Loucy (cell line): Measurements from ENCODE around the gene TMEM190.

Source experiments
- EZH2phosphoT487 ChIP-seq: fragments of 200-600 bp; IDR thresholded peaks from 2 replicates; pipeline ENCODE4 v1.6.1; 2018; ENCODE audit warnings: antibody characterized with exemption, mild to moderate bottlenecking, moderate library complexity, borderline replicate concordance
- TF ChIP-seq, protein P1 (sequence below): fragments of 200-600 bp; sonication (generic); conservative IDR thresholded peaks from 2 replicates; pipeline ENCODE4 v1.5.1; 2014; ENCODE audit warnings: mild to moderate bottlenecking, antibody characterized with exemption, low read length

DNA sequence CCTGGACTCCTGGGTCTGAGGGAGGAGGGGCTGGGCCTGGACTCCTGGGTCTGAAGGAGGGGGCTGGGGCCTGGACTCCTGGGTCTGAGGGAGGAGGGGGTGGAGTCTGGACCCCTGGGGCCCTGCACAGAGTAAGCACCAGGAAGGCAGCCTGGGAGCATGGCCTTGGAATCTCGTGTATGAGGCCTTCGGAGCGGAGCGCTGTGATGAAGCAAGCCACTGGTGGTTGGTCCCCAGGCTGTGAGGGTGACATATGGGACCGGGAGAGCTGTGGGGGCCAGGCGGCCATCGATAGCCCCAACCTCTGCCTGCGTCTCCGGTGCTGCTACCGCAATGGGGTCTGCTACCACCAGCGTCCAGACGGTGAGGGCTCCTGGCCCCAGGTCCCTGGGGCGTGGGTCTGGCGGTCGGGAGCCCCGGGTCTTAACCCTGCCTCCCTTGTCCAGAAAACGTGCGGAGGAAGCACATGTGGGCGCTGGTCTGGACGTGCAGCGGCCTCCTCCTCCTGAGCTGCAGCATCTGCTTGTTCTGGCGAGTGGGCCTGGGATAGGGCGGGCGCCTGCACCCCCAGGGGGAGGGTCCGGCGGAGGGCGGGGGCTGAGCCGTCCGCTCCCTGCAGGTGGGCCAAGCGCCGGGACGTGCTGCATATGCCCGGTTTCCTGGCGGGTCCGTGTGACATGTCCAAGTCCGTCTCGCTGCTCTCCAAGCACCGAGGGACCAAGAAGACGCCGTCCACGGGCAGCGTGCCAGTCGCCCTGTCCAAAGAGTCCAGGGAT, 918 bp downstream of the TMEM190 start:
- TF ChIP-seq, protein P1, sequence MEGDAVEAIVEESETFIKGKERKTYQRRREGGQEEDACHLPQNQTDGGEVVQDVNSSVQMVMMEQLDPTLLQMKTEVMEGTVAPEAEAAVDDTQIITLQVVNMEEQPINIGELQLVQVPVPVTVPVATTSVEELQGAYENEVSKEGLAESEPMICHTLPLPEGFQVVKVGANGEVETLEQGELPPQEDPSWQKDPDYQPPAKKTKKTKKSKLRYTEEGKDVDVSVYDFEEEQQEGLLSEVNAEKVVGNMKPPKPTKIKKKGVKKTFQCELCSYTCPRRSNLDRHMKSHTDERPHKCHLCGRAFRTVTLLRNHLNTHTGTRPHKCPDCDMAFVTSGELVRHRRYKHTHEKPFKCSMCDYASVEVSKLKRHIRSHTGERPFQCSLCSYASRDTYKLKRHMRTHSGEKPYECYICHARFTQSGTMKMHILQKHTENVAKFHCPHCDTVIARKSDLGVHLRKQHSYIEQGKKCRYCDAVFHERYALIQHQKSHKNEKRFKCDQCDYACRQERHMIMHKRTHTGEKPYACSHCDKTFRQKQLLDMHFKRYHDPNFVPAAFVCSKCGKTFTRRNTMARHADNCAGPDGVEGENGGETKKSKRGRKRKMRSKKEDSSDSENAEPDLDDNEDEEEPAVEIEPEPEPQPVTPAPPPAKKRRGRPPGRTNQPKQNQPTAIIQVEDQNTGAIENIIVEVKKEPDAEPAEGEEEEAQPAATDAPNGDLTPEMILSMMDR = no peak
- TF ChIP-seq EZH2phosphoT487 = no peak
